Measurements from ENCODE around the gene CPAMD8. TPM values are rescaled to one million over a fixed set of nuclear protein-coding genes. Genes with fewer than 3 reads are reported as not detected.

The CPAMD8 gene
- total RNA-seq, 2 experiments from 2014 or later: not detected

DNA sequence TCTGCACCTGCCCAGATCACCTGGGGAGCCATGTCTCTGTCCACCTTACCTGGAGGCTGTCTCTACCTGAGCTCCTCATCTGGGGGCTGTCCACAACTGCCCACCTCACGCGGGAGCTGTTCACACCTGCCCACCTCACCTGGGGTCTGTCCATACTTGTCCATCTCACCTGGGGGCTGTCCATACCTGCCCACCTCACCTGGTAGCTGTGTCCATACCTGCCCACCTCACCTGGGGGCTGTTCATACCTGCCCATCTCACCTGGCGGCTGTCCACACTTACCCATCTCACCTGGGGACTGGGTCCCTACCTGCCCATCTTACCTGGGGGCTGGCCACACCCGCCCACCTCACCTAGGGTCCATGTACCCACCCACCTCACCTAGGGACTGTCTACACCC lies 10.0 kb upstream of the CPAMD8 start:
- TF ChIP-seq, protein P1, sequence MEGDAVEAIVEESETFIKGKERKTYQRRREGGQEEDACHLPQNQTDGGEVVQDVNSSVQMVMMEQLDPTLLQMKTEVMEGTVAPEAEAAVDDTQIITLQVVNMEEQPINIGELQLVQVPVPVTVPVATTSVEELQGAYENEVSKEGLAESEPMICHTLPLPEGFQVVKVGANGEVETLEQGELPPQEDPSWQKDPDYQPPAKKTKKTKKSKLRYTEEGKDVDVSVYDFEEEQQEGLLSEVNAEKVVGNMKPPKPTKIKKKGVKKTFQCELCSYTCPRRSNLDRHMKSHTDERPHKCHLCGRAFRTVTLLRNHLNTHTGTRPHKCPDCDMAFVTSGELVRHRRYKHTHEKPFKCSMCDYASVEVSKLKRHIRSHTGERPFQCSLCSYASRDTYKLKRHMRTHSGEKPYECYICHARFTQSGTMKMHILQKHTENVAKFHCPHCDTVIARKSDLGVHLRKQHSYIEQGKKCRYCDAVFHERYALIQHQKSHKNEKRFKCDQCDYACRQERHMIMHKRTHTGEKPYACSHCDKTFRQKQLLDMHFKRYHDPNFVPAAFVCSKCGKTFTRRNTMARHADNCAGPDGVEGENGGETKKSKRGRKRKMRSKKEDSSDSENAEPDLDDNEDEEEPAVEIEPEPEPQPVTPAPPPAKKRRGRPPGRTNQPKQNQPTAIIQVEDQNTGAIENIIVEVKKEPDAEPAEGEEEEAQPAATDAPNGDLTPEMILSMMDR (IDR thresholded peaks at IDR 0.05): no peak
- no peak for ATAC-seq
- DNase-seq: no peak
- Mint-ChIP-seq H3K27me3 (peaks cover 9% of the 10 kb centered on the region), H3K9me3 (no peaks in the 10 kb centered on the region), H3K4me1 (ENCODE audit: low read depth) (no peaks in the 10 kb centered on the region), H3K4me3 (no peak overlapping the region), H3K27ac (no peak overlapping the region), H3K36me3 (ENCODE audit: low read depth) (no peaks in the 10 kb centered on the region)
- CTCF ChIA-PET: interaction anchor here (0.9 kb wide), 1 partner anchor 16 kb away, joined by 3 read pairs; no protein-coding TSS in a partner anchor
- intact Hi-C loops (cut with micrococcal nuclease): no loop called here
- POLR2A ChIA-PET: no interaction called here

DNA sequence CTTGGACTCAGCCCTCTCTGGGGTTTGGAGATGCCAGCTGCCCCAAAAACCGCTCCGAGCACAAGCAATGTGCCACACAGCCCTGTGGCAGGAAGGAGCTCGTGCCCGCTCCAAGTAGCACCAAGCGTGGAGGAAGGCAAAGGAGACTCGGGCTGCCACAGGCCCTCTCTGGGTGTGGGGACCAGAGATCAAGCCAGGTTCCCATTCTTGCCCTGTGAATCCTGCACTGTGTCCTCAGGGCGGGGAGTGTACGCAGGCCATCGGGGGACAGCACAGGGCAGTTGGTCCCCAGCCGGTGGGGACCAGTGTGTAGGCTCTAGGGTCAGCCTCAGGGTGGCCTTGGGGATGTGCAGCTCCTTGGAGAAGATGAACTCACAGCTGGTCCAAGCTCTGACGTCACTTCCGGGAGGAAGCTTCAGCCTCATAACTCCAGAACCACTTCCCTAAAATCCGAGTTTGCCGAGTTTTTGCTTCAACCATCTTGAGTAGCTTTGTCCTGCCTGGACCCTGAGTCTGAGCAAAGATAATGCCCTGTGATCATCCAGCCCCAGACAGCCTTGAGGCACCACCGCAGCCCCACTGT lies 9.3 kb upstream of the CPAMD8 start:
- H3K9me3 Mint-ChIP-seq: no peaks in the 10 kb centered on the region
- H3K4me3 Mint-ChIP-seq: no peak overlapping the region
- H3K27me3 Mint-ChIP-seq: peaks cover 9% of the 10 kb centered on the region
- CTCF ChIA-PET: interaction anchor here (0.9 kb wide), 1 partner anchor 17 kb away, joined by 3 read pairs; no protein-coding TSS in a partner anchor
- H3K4me1 Mint-ChIP-seq (ENCODE audit: low read depth): no peaks in the 10 kb centered on the region
- POLR2A ChIA-PET: no interaction called here
- TF ChIP-seq, protein P1 (IDR thresholded peaks at IDR 0.05): no peak
- intact Hi-C loops (cut with micrococcal nuclease): no loop called here
- ATAC-seq (no peak), DNase-seq (no peak)
- no peak overlapping the region for H3K27ac Mint-ChIP-seq
- no peaks in the 10 kb centered on the region for H3K36me3 Mint-ChIP-seq (ENCODE audit: low read depth)

DNA sequence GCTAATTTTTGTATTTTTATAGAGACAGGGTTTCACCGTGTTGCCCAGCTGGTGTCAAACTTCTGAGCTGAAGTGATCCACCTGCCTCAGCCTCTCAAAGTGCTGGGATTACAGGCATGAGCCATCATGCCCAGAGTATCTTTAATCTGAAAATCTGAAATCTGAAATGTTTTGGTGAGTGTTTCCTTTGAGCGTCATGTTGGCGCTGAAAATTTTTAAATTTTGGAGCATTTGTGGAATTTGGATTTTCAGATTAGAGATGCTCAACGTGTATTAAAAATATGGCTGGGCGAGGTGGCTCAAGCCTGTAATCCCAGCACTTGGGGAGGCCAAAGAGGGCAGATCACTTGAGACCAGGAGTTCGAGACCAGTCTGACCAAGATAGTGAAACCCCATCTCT lies 5.1 kb upstream of the CPAMD8 start:
- ChIA-PET POLR2A (no interaction called here), CTCF (no interaction called here)
- Mint-ChIP-seq H3K27me3 (peaks cover 27% of the 10 kb centered on the region), H3K36me3 (ENCODE audit: low read depth) (no peaks in the 10 kb centered on the region), H3K27ac (no peak overlapping the region), H3K4me3 (no peak overlapping the region), H3K9me3 (no peaks in the 10 kb centered on the region), H3K4me1 (ENCODE audit: low read depth) (no peaks in the 10 kb centered on the region)
- no peak for DNase-seq
- no peak for ATAC-seq
- intact Hi-C loops (cut with micrococcal nuclease): no loop called here
- TF ChIP-seq, protein P1 (IDR thresholded peaks at IDR 0.05): no peak

DNA sequence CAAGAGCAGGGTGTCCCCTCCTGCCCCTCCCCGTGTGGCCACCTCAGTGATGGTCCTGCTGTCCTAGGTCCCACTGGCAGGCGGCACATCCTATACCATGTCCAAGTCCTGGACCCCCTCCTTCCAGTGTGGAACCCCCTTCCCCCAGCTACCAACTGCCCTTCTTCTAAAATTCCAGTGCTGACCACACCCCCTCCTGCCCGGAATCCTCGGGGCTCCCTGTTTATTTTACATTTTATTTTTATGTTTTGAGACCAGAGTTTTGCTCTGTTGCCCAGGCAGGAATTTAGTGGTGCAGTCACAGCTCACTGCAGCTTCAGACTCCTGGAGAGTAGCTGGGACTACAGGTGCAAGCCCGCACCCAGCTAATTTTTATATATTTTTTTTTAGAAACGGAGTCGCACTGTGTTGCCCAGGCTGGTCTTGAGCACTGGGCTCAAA lies 945 bp upstream of the CPAMD8 start:
- Mint-ChIP-seq H3K4me1 (ENCODE audit: low read depth) (peaks cover 6% of the 10 kb centered on the region), H3K36me3 (ENCODE audit: low read depth) (peaks cover 2% of the 10 kb centered on the region), H3K27ac (no peak overlapping the region), H3K27me3 (peaks cover 42% of the 10 kb centered on the region), H3K4me3 (no peak overlapping the region), H3K9me3 (peaks cover 15% of the 10 kb centered on the region)
- no peak for ATAC-seq
- TF ChIP-seq, protein P1 (IDR thresholded peaks at IDR 0.05): no peak
- no peak for DNase-seq
- CTCF ChIA-PET: no interaction called here
- POLR2A ChIA-PET: no interaction called here
- intact Hi-C loops (cut with micrococcal nuclease): no loop called here

DNA sequence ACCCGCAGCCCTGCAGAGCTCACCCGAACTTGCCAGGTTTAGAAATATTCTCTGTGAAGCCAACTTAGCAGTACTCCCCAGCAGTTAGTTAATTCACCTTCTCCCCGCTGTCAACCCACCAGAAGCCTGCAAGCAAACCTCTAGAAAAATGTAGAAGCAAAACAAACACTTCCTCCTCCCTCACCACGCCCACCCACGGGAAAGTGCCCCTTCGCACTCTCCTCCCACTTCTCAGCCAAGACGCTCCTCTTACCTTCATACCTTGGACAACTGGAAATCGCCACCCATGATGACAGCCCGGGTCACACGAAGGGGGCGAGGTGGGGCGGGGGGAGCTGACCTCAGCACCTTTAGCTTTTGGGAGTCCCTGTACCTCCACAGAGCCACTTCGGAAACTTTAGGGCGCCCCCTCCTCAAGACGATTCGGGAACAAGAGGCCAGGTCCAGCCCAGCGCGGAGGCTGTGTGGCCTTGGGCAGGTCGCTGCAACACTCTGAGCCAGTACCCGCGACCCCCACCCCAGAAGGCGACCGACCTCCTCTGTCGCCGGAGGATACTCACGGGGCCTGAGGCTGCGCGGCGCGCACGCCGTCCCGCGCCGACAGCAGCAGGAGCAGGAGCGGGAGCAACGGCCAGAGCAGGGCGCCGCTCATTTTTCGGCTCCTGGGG lies 485 bp downstream of the CPAMD8 start:
- H3K27ac Mint-ChIP-seq: no peak overlapping the region
- TF ChIP-seq, protein P1 (IDR thresholded peaks at IDR 0.05): no peak
- peaks cover 6% of the 10 kb centered on the region for H3K4me1 Mint-ChIP-seq (ENCODE audit: low read depth)
- ChIA-PET CTCF (no interaction called here), POLR2A (no interaction called here)
- H3K4me3 Mint-ChIP-seq: no peak overlapping the region
- no peak for DNase-seq
- no peak for ATAC-seq
- intact Hi-C loops (cut with micrococcal nuclease): no loop called here
- H3K27me3 Mint-ChIP-seq: peaks cover 39% of the 10 kb centered on the region
- peaks cover 15% of the 10 kb centered on the region for H3K9me3 Mint-ChIP-seq
- H3K36me3 Mint-ChIP-seq (ENCODE audit: low read depth): peaks cover 2% of the 10 kb centered on the region

Measured in activated CD8-positive, alpha-beta T cell treated with anti-CD3 and anti-CD28 coated beads for 36 hours (primary cell).